Stomach smooth muscle (tissue), 2 donors: ENCODE results near the gene ATP10A.
A peak's percentile ranks its signal among the peaks of the same experiment; 100 is the strongest.
"Not testable (repeated sequence)": the region's sequence is repeated elsewhere in the genome, so short reads cannot be mapped to it uniquely, and the experiment has no call there.

ENCODE experiments used
- H3K27ac ChIP-seq: one replicate; pipeline ENCODE4 v1.7.0; 2013; ENCODE audit warnings: mild to moderate bottlenecking, low read length, inconsistent platforms
- H3K27me3 ChIP-seq, 2 donors: one replicate each; pipeline ENCODE4 v1.7.0; 2013; ENCODE audit warnings: low read length in 2 of 2; ENCODE audit not compliant: insufficient read depth in 2 of 2, control insufficient read depth in 1 of 2
- H3K36me3 ChIP-seq, 2 donors: one replicate each; pipeline ENCODE4 v1.7.0; 2013; ENCODE audit warnings: low read length in 2 of 2; ENCODE audit not compliant: control insufficient read depth in 2 of 2, insufficient read depth in 2 of 2
- H3K4me1 ChIP-seq: one replicate; pipeline ENCODE4 v1.7.0; 2013; ENCODE audit warnings: low read length; ENCODE audit not compliant: control insufficient read depth, insufficient read depth
- H3K4me3 ChIP-seq, 2 donors: one replicate each; pipeline ENCODE4 v1.7.0; 2013; ENCODE audit warnings: low read length in 2 of 2
- H3K9ac ChIP-seq, 2 donors: one replicate each; pipeline ENCODE4 v1.7.0; 2013; ENCODE audit warnings: low read length in 2 of 2, mild to moderate bottlenecking in 1 of 2
- H3K9me3 ChIP-seq, 2 donors: one replicate each; pipeline ENCODE4 v1.7.0; 2013; ENCODE audit warnings: low read length in 2 of 2; ENCODE audit not compliant: control insufficient read depth in 2 of 2
- donor health status: healthy.
- donor health status: Pancreatic carcinoma.

Gene ATP10A

DNA sequence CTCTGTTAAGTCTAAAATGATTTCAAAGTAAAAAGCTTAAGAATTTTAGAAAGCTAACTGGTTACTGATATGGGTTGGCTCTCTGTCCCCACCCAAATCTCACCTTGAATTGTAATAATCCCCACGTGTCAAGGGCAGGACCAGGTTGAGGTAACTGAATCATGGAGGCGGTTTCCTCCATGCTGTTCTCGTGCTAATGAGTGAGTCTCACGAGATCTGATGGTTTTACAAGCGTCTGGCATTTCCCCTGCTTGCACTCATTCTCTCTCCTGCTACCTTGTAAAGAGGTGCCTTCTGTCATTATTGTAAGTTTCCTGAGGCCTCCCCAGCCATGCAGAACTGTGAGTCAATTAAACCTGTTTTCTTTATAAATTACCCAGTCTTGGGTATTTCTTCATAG is 7.1 kb downstream of the ATP10A start:
- H3K9me3 ChIP-seq, H3K27me3 ChIP-seq, H3K27ac ChIP-seq, H3K4me3 ChIP-seq, H3K9ac ChIP-seq, H3K36me3 ChIP-seq: not testable (repeated sequence)
- H3K4me1 ChIP-seq = peaks cover 50% of the 10 kb centered on the region

- H3K36me3 ChIP-seq = peaks cover 0 to 1% of the 10 kb centered on the region in 2 donors
- no peak overlapping the region for H3K9ac ChIP-seq
- no peaks in the 10 kb centered on the region for H3K27me3 ChIP-seq
- peaks cover 44% of the 10 kb centered on the region for H3K4me1 ChIP-seq
- no peaks in the 10 kb centered on the region for H3K9me3 ChIP-seq
- peak overlapping the region in 1 of 2 donors; percentile 22 for H3K4me3 ChIP-seq
- peak overlapping the region; percentile 31 for H3K27ac ChIP-seq
Measured at GRCh38 chr15:25852661-25853524, 10.2 kb downstream of the ATP10A start.

DNA sequence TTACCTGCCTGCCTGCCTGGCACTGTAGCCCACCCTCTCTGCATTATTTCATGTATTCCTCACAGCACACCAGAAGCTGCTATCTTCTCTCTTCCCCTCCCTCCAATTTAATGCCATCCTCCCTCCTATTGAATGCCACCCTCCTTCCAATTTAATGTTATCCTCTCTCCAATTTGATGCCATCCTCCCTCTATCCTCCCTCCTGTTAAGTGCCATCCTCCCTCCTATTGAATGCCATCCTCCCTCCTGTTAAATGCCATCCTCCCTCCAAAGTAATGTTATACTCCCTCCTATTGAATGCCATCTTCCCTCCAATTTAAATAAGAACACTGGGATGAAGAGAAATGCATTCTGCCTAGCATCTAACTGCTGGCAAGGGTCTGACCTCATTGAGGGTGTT is 11.1 kb downstream of the ATP10A start:
- Histone ChIP-seq H3K4me3 (no peak overlapping the region), H3K27me3 (no peaks in the 10 kb centered on the region), H3K36me3 (no peaks in the 10 kb centered on the region), H3K4me1 (peaks cover 43% of the 10 kb centered on the region), H3K27ac (peak overlapping the region; percentile 24), H3K9me3 (no peaks in the 10 kb centered on the region), H3K9ac (no peak overlapping the region)

- Histone ChIP-seq H3K9me3 (no peaks in the 10 kb centered on the region), H3K36me3 (no peaks in the 10 kb centered on the region), H3K4me3 (peak overlapping the region; percentile 72 to 83), H3K9ac (peak overlapping the region; percentile 71 to 76), H3K27me3 (no peaks in the 10 kb centered on the region), H3K27ac (peak overlapping the region; percentile 93), H3K4me1 (peaks cover 45% of the 10 kb centered on the region)
Measured at GRCh38 chr15:25850154-25851111, 12.7 kb downstream of the ATP10A start.

- Histone ChIP-seq H3K9me3 (no peaks in the 10 kb centered on the region), H3K9ac (peak overlapping the region; percentile 47 to 71), H3K4me3 (peak overlapping the region; percentile 72 to 83), H3K4me1 (peaks cover 55% of the 10 kb centered on the region), H3K27ac (peak overlapping the region; percentile 93), H3K27me3 (no peaks in the 10 kb centered on the region), H3K36me3 (peaks cover 0 to 2% of the 10 kb centered on the region in 2 donors)
Measured at GRCh38 chr15:25849157-25849921, 13.8 kb downstream of the ATP10A start.

DNA sequence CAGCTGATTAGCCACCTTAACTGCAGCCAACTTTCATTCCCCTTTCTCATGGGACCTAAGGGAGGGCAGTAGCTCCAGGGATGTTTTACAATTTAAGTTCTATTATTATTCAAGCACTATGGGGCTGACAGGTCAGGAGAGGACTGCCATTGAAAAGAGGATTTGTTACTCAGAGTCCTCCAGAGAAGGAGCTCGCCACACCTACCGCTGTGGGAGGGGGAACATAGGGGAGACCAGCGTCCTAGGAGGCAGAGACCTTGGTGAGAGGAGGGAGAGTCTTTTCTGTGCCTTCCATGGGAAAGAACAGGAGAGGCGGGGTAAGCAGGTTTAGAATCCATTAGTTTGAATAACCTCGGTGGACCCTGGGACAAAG is 14.4 kb downstream of the ATP10A start:
- peaks cover 56% of the 10 kb centered on the region for H3K4me1 ChIP-seq
- H3K27me3 ChIP-seq = no peaks in the 10 kb centered on the region
- H3K9me3 ChIP-seq = no peaks in the 10 kb centered on the region
- H3K9ac ChIP-seq = no peak overlapping the region
- H3K27ac ChIP-seq = peak overlapping the region; percentile 93
- H3K4me3 ChIP-seq = peak overlapping the region in 1 of 2 donors; percentile 72
- peaks cover 0 to 2% of the 10 kb centered on the region in 2 donors for H3K36me3 ChIP-seq

DNA sequence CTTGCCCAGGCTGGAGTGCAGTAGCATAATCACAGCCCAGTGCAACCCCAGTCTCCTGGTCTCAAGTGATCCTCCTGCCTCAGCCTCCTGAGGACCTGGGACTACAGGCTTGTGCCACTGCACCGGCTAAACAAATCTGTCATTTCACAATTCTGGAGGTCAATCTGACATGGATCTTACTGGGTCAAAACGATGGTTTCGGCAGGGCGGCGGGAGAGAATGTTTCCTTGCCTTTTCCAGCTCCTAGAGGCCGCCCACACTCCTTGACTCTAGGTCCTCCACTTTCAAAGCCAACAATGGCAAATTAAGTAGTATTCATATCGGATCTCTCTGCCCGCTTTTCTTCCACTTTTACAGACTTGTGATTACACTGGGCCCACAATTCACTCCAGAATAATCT is 14.8 kb downstream of the ATP10A start:
- Histone ChIP-seq H3K9me3 (no peaks in the 10 kb centered on the region), H3K4me1 (peaks cover 58% of the 10 kb centered on the region), H3K27ac (peak overlapping the region; percentile 93), H3K9ac (no peak overlapping the region), H3K4me3 (no peak overlapping the region), H3K36me3 (peaks cover 0 to 2% of the 10 kb centered on the region in 2 donors), H3K27me3 (no peaks in the 10 kb centered on the region)

DNA sequence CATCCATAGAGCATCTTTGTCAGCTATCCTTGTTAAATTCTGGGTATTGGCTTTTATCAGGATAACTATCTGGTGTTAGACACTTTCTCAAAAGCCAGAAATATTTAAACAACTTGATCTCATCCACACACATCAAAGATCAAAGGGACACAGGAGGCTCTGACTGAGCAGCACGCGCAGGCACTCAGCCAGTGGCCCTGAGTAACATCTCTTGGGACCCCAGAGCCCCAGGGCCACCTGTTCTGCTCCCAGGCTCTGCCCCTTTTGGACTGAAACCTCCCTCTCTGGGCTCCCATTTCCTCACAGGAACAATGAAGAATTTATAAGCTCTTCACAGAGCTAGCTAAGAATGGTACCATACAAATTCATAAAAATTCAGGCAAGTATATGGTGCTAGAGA is 16.1 kb downstream of the ATP10A start:
- Histone ChIP-seq H3K27me3 (no peaks in the 10 kb centered on the region), H3K9me3 (no peaks in the 10 kb centered on the region), H3K4me3 (no peak overlapping the region), H3K36me3 (peaks cover 0 to 2% of the 10 kb centered on the region in 2 donors), H3K27ac (no peak overlapping the region), H3K9ac (no peak overlapping the region), H3K4me1 (peaks cover 48% of the 10 kb centered on the region)

DNA sequence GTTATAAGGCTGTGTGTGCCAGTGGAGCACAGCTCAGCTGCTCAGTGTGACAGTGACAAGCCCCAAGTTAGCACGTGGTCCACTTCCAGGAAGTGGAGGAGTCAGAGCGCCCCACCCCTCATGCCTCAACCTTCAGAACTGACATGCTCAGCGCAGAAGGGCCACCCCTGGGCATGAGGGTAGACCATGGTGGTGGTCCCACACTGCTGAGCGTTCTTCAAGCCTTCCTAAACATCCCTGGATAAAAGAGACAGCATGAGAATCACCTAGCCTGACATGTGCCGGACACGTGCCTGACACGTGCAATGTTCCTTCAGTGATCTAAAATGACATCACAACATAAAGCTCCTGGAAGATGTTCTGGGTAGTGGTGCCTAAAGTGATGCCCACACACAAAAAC is 16.8 kb downstream of the ATP10A start:
- peaks cover 44% of the 10 kb centered on the region for H3K4me1 ChIP-seq
- H3K27ac ChIP-seq = no peak overlapping the region
- H3K9me3 ChIP-seq = no peaks in the 10 kb centered on the region
- no peak overlapping the region for H3K9ac ChIP-seq
- H3K27me3 ChIP-seq = no peaks in the 10 kb centered on the region
- H3K36me3 ChIP-seq = peaks cover 0 to 2% of the 10 kb centered on the region in 2 donors
- no peak overlapping the region for H3K4me3 ChIP-seq

- Histone ChIP-seq H3K4me3 (no peak overlapping the region), H3K36me3 (peaks cover 0 to 2% of the 10 kb centered on the region in 2 donors), H3K4me1 (peaks cover 40% of the 10 kb centered on the region), H3K27me3 (no peaks in the 10 kb centered on the region), H3K9me3 (no peaks in the 10 kb centered on the region), H3K27ac (no peak overlapping the region), H3K9ac (no peak overlapping the region)
Measured at GRCh38 chr15:25844981-25845680, 18.0 kb downstream of the ATP10A start.
